Esophagus muscularis mucosa (tissue), 4 donors: ENCODE measurements around the gene CCR6. TPM values are rescaled to one million over a fixed set of nuclear protein-coding genes. Genes with fewer than 3 reads are reported as not detected.

ENCODE experiments used
- DNase-seq: peaks from one replicate; pipeline ENCODE4 v3.0.0-alpha.2; 2017; ENCODE audit errors: extremely low spot score
- H3K27ac ChIP-seq, 4 donors: fragments of 200-600 bp; sonication (generic); replicated peaks in 1 of 4; 1 replicate in 3 of 4; 2 replicates in 1 of 4; pipeline ENCODE4 v1.5.1; 2016 to 2019; ENCODE audit warnings: mild to moderate bottlenecking in 1 of 4
- H3K27me3 ChIP-seq, 4 donors: fragments of 200-600 bp; sonication (generic); one replicate each; pipeline versions ENCODE4 v1.5.1 to v1.6.0; 2016 to 2019
- H3K36me3 ChIP-seq, 4 donors: fragments of 200-600 bp; sonication (generic); one replicate each; pipeline ENCODE4 v1.5.1; 2016 to 2019
- H3K4me1 ChIP-seq, 4 donors: fragments of 200-600 bp; sonication (generic); one replicate each; pipeline ENCODE4 v1.5.1; 2016 to 2019
- H3K4me3 ChIP-seq, 4 donors: fragments of 200-600 bp; sonication (generic); 1 replicate in 2 of 4; 2 replicates in 2 of 4; pipeline ENCODE4 v1.5.1; 2016 to 2019; ENCODE audit warnings: mild to moderate bottlenecking in 4 of 4, moderate library complexity in 1 of 4
- H3K9me3 ChIP-seq, 4 donors: fragments of 200-600 bp; sonication (generic); 1 replicate in 3 of 4; 2 replicates in 1 of 4; pipeline ENCODE4 v1.5.1; 2016 to 2019
- EP300 ChIP-seq: sonication (generic); formaldehyde crosslinking; IDR thresholded peaks from one replicate; pipeline ENCODE4 v1.6.1; 2017; ENCODE audit warnings: antibody characterized with exemption
- POLR2A ChIP-seq: fragments of 450-650 bp; IDR thresholded peaks from one replicate; pipeline ENCODE4 v1.6.1; 2017; ENCODE audit warnings: antibody characterized with exemption, moderate library complexity, mild to moderate bottlenecking, low read depth
- POLR2AphosphoS5 ChIP-seq, 2 donors: sonication (generic); formaldehyde crosslinking; IDR thresholded peaks; one replicate each; pipeline ENCODE4 v1.6.1; 2017; ENCODE audit warnings: antibody characterized with exemption in 2 of 2
- WGBS: methylation state at CpG from one replicate; pipeline ENCODE4 v1.1.5; 2018; 5-methylcytosine and 5-hydroxymethylcytosine counted together
- intact Hi-C: fragments of 100-400 bp; cut with DNase I; formaldehyde crosslinking; loops from one replicate; pipeline ENCODE4 v1.15.1; 2023
- total RNA-seq, 4 donors: library from RNA; depleted of rRNA; stranded (reverse); fragments of >200 nt; gene quantifications; one replicate each; pipeline versions ENCODE4 v1.1.0 to v1.2.1, GENCODE V29; 2016
- TF ChIP-seq, protein P1 (sequence below), 3 experiments: fragments of 200-600 bp in 2 of 3; fragments of 450-650 bp in 1 of 3; sonication (generic) in 2 of 3; IDR thresholded peaks; one replicate each; pipeline ENCODE4 v1.5.1; 2017 to 2019; ENCODE audit warnings: antibody characterized with exemption in 3 of 3, mild to moderate bottlenecking in 2 of 3, moderate library complexity in 1 of 3

The CCR6 gene
- total RNA-seq, 4 donors from 2014 or later, result not detected

DNA sequence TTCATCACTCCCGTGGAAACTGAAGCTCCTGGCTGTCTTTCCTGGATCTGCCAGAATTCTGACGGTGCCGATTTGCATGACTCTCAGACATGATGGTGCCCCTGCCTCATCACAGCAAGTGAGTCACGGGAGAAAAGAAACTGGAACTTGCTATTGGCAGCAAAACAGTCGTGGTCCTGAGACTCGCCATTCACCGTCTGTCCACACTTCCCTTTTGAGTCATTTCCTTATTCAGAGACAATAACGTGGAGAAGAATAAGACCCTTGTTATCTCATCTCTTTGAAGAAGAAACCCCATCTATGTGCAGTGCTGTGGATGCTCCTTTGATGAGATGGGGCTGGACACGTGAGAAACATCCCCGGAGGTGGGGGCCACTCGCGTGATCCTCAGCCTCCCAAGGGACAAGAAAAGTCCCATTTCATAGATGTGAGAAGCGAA lies 30.6 kb downstream of the CCR6 start:
- H3K9me3 ChIP-seq, result no peaks in the 10 kb centered on the region
- TF ChIP-seq POLR2AphosphoS5 (IDR thresholded peaks at IDR 0.05) (no peak), EP300 (no peak), POLR2A (no peak)
- TF ChIP-seq, protein P1, sequence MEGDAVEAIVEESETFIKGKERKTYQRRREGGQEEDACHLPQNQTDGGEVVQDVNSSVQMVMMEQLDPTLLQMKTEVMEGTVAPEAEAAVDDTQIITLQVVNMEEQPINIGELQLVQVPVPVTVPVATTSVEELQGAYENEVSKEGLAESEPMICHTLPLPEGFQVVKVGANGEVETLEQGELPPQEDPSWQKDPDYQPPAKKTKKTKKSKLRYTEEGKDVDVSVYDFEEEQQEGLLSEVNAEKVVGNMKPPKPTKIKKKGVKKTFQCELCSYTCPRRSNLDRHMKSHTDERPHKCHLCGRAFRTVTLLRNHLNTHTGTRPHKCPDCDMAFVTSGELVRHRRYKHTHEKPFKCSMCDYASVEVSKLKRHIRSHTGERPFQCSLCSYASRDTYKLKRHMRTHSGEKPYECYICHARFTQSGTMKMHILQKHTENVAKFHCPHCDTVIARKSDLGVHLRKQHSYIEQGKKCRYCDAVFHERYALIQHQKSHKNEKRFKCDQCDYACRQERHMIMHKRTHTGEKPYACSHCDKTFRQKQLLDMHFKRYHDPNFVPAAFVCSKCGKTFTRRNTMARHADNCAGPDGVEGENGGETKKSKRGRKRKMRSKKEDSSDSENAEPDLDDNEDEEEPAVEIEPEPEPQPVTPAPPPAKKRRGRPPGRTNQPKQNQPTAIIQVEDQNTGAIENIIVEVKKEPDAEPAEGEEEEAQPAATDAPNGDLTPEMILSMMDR (IDR thresholded peaks at IDR 0.05), result no peak
- H3K4me3 ChIP-seq, result peak overlapping the region in 1 of 4 donors; percentile 6
- H3K27me3 ChIP-seq, result no peaks in the 10 kb centered on the region
- 62% methylated on average over 13 of the region's 13 CpGs for WGBS
- H3K36me3 ChIP-seq, result no peaks in the 10 kb centered on the region
- no peak for DNase-seq
- intact Hi-C loops, result no loop called here
- H3K27ac ChIP-seq, result no peak overlapping the region
- no peaks in the 10 kb centered on the region for H3K4me1 ChIP-seq

DNA sequence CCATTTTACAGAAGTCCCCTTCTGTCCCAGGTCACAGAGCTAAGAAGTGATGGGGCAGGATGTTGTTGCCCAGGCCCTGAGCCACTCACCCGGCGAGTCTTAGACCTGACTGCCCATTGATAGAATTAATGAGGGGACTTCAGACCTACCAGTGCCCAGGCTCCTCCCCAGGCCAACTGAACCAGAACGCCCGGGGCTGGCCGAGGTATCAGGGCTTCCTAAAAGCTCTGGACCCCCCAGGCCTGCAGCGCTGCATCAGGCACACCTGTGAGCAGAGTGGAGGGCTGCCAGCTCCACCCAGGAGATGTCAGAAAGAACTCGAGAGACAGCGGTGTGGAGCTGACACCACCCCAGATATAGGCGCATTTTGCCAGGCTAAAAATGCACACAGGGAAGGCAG lies 31.4 kb downstream of the CCR6 start:
- H3K36me3 ChIP-seq, result no peaks in the 10 kb centered on the region
- WGBS, result 100% methylated on average over 5 of the region's 9 CpGs
- no peaks in the 10 kb centered on the region for H3K4me1 ChIP-seq
- H3K27me3 ChIP-seq, result no peaks in the 10 kb centered on the region
- H3K9me3 ChIP-seq, result no peaks in the 10 kb centered on the region
- TF ChIP-seq EP300 (no peak), POLR2AphosphoS5 (IDR thresholded peaks at IDR 0.05) (no peak), POLR2A (no peak)
- TF ChIP-seq, protein P1 (IDR thresholded peaks at IDR 0.05), result no peak
- H3K4me3 ChIP-seq, result no peak overlapping the region
- DNase-seq, result no peak
- intact Hi-C loops, result no loop called here
- H3K27ac ChIP-seq, result no peak overlapping the region

- no peak for TF ChIP-seq EP300
- TF ChIP-seq, protein P1 (IDR thresholded peaks at IDR 0.05), result no peak
- TF ChIP-seq POLR2A, result no peak
- no peak for TF ChIP-seq POLR2AphosphoS5 (IDR thresholded peaks at IDR 0.05)
- intact Hi-C loops, result no loop called here
- 36% methylated on average over 2 of the region's 2 CpGs for WGBS
Observed at GRCh38 chr6:167154895-167155294, 32.0 kb downstream of the CCR6 start.

GRCh38 chr6:167157414-167157813 lies 34.5 kb downstream of the CCR6 start:
- DNase-seq, result no peak
- Histone ChIP-seq H3K4me3 (no peak overlapping the region), H3K27ac (no peak overlapping the region), H3K4me1 (no peaks in the 10 kb centered on the region), H3K9me3 (no peaks in the 10 kb centered on the region), H3K27me3 (no peaks in the 10 kb centered on the region), H3K36me3 (no peaks in the 10 kb centered on the region)
- TF ChIP-seq EP300 (no peak), POLR2A (no peak), POLR2AphosphoS5 (IDR thresholded peaks at IDR 0.05) (no peak)
- TF ChIP-seq, protein P1 (IDR thresholded peaks at IDR 0.05), result no peak
- intact Hi-C loops, result no loop called here
- WGBS, result 89% methylated on average over 9 of the region's 19 CpGs

More at GRCh38 chr6:167154895-167155294, 32.0 kb downstream of the CCR6 start:
- DNase-seq, result no peak
- Histone ChIP-seq H3K27ac (no peak overlapping the region), H3K4me3 (no peak overlapping the region), H3K4me1 (no peaks in the 10 kb centered on the region), H3K36me3 (no peaks in the 10 kb centered on the region), H3K9me3 (no peaks in the 10 kb centered on the region), H3K27me3 (no peaks in the 10 kb centered on the region)

DNA sequence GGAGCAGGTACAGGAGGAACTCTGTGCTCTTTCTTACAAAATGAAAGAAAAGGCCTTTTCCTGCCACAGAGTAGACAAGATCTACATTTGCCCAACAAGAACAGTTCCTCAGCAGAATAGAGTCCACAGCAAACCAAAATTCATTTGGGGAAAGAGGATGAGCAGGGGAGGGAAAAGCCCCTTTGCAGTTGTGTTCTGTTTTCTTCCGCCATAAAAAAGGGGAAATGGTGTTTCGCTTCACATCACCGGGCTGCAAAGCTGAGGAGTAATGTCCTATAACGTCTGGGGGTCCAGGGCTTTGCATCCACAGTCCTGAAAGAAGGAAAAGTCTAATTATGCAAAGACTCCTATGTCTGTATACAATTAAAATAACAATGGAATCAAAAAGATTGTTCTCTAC lies 35.0 kb downstream of the CCR6 start, which contains the start of gene GPR31:
Gene GPR31, minus strand, starts transcription at position 118 of the 400 bp plus-strand sequence. CDS start 149 bp downstream, outside the sequence.
- Histone ChIP-seq H3K4me3 (no peak within 1 kb of the TSS), H3K4me1 (no peaks in the 10 kb centered on the region), H3K27me3 (no peaks in the 10 kb centered on the region), H3K36me3 (no peaks in the 10 kb centered on the region), H3K9me3 (no peaks in the 10 kb centered on the region), H3K27ac (no peak within 1 kb of the TSS)
- DNase-seq, result no peak
- WGBS, result 80% methylated on average over 4 of the region's 4 CpGs
- TF ChIP-seq EP300, result no peak
- no peak for TF ChIP-seq POLR2A
- TF ChIP-seq, protein P1 (IDR thresholded peaks at IDR 0.05), result no peak
- no peak for TF ChIP-seq POLR2AphosphoS5 (IDR thresholded peaks at IDR 0.05)
- intact Hi-C loops, result no loop called here
